Erythroblast (primary cell): ENCODE measurements around the gene NOX4.

Experiments used
- GATA1 ChIP-seq: IDR thresholded peaks from 2 replicates; pipeline ENCODE4 v1.6.1; 2011; ENCODE audit warnings: low read depth, mild to moderate bottlenecking, control low read depth, low read length, moderate library complexity
- POLR2A ChIP-seq: IDR thresholded peaks from 2 replicates; pipeline ENCODE4 v1.6.1; 2011; ENCODE audit warnings: mild to moderate bottlenecking, low read length

GRCh38 chr11:89458716-89459115, 32.5 kb downstream of the NOX4 start:
- TF ChIP-seq POLR2A (no peak), GATA1 (no peak)
